ENCODE data around the gene ANTXR1. TPM values are rescaled to one million over a fixed set of nuclear protein-coding genes. Genes with fewer than 3 reads are reported as not detected.

Gene ANTXR1
- total RNA-seq, 1 experiment from 2014 or later = 33.1 TPM

GRCh38 chr2:69109255-69109654, 96.3 kb downstream of the ANTXR1 start:
- no peak for TF ChIP-seq CTCF (IDR thresholded peaks at IDR 0.05; ENCODE audit: unreplicated experiment)
- Mint-ChIP-seq H3K4me3 (ENCODE audit: unreplicated experiment) (no peak overlapping the region), H3K9me3 (ENCODE audit: unreplicated experiment) (no peaks in the 10 kb centered on the region), H3K27me3 (ENCODE audit: insufficient read depth, unreplicated experiment) (no peaks in the 10 kb centered on the region), H3K36me3 (ENCODE audit: insufficient read depth, unreplicated experiment) (peaks cover 13% of the 10 kb centered on the region), H3K27ac (ENCODE audit: low read depth, unreplicated experiment) (no peak overlapping the region), H3K4me1 (ENCODE audit: insufficient read depth, unreplicated experiment) (no peaks in the 10 kb centered on the region)
- DNase-seq (ENCODE audit: unreplicated experiment) = no peak
- BruUV-seq (replicated peaks) = no TSS peak
- ChIA-PET POLR2A (no interaction called here), CTCF (no interaction called here)
- intact Hi-C loops (cut with micrococcal nuclease) = no loop called here

DNA sequence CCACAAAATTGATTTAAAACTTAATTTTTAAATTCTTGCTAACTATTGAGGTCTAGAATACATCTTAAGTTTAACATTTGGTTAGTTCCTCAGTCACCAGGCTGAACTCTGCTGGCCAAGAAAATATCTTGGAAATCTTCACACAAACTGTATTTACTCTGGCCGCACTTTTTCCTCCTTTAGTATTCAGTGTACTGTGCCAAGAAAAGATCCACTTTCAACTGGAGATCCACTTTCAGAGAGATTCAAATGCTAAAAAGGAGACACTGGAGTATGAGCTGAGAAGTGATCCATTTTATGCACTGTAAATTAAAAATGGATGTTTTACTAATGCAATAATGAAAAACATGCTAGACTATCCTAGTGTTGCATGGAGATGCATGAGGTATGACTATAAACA, 98.1 kb downstream of the ANTXR1 start:
- Mint-ChIP-seq H3K27me3 (ENCODE audit: insufficient read depth, unreplicated experiment) (no peaks in the 10 kb centered on the region), H3K36me3 (ENCODE audit: insufficient read depth, unreplicated experiment) (peaks cover 7% of the 10 kb centered on the region), H3K4me3 (ENCODE audit: unreplicated experiment) (no peak overlapping the region), H3K4me1 (ENCODE audit: insufficient read depth, unreplicated experiment) (no peaks in the 10 kb centered on the region), H3K9me3 (ENCODE audit: unreplicated experiment) (no peaks in the 10 kb centered on the region), H3K27ac (ENCODE audit: low read depth, unreplicated experiment) (no peak overlapping the region)
- no TSS peak for BruUV-seq (replicated peaks)
- POLR2A ChIA-PET = no interaction called here
- no peak for TF ChIP-seq CTCF (IDR thresholded peaks at IDR 0.05; ENCODE audit: unreplicated experiment)
- CTCF ChIA-PET = no interaction called here
- intact Hi-C loops (cut with micrococcal nuclease) = no loop called here
- DNase-seq (ENCODE audit: unreplicated experiment) = no peak

DNA sequence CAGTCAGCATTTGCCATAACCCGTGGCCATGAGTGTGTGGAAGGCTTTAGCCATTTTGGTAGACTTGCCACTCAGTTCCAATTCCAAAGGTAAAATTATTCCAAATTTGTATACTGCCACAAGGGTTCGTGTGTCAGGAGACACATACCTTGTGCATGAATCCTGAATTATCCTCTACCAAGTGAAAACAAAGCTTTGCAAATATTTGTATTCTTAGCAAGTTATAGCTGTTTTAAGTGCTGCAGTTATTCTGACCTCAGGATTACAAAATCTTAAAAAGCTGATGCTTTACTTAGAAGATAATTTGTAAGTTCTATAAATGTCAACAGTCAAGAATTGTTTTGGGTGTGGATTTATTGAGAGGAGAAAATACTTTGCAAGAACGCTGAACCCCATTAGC, 100.6 kb downstream of the ANTXR1 start:
- Mint-ChIP-seq H3K27ac (ENCODE audit: low read depth, unreplicated experiment) (no peak overlapping the region), H3K9me3 (ENCODE audit: unreplicated experiment) (no peaks in the 10 kb centered on the region), H3K36me3 (ENCODE audit: insufficient read depth, unreplicated experiment) (no peaks in the 10 kb centered on the region), H3K27me3 (ENCODE audit: insufficient read depth, unreplicated experiment) (no peaks in the 10 kb centered on the region), H3K4me1 (ENCODE audit: insufficient read depth, unreplicated experiment) (no peaks in the 10 kb centered on the region), H3K4me3 (ENCODE audit: unreplicated experiment) (no peak overlapping the region)
- ChIA-PET POLR2A (interaction anchor here (1.0 kb wide), 1 partner anchor 26 kb away, joined by 3 read pairs; no protein-coding TSS in a partner anchor), CTCF (no interaction called here)
- DNase-seq (ENCODE audit: unreplicated experiment) = no peak
- no TSS peak for BruUV-seq (replicated peaks)
- no peak for TF ChIP-seq CTCF (IDR thresholded peaks at IDR 0.05; ENCODE audit: unreplicated experiment)
- intact Hi-C loops (cut with micrococcal nuclease) = no loop called here

- H3K36me3 Mint-ChIP-seq (ENCODE audit: insufficient read depth, unreplicated experiment) = no peaks in the 10 kb centered on the region
- CTCF ChIA-PET = interaction anchor here (0.6 kb wide), 1 partner anchor 48 kb away, joined by 4 read pairs; no protein-coding TSS in a partner anchor
- no peaks in the 10 kb centered on the region for H3K9me3 Mint-ChIP-seq (ENCODE audit: unreplicated experiment)
- intact Hi-C loops (cut with micrococcal nuclease) = no loop called here
- TF ChIP-seq CTCF (IDR thresholded peaks at IDR 0.05; ENCODE audit: unreplicated experiment) = no peak
- POLR2A ChIA-PET = no interaction called here
- no peaks in the 10 kb centered on the region for H3K27me3 Mint-ChIP-seq (ENCODE audit: insufficient read depth, unreplicated experiment)
- H3K27ac Mint-ChIP-seq (ENCODE audit: low read depth, unreplicated experiment) = no peak overlapping the region
- no TSS peak for BruUV-seq (replicated peaks)
- H3K4me1 Mint-ChIP-seq (ENCODE audit: insufficient read depth, unreplicated experiment) = no peaks in the 10 kb centered on the region
- no peak for DNase-seq (ENCODE audit: unreplicated experiment)
- H3K4me3 Mint-ChIP-seq (ENCODE audit: unreplicated experiment) = no peak overlapping the region
Observed at GRCh38 chr2:69114534-69114933, 101.6 kb downstream of the ANTXR1 start.
